A172 (cell line): ENCODE results near the gene NMBR. TPM values are rescaled to one million over a fixed set of nuclear protein-coding genes. Genes with fewer than 3 reads are reported as not detected.
"Not testable (repeated sequence)": the region's sequence is repeated elsewhere in the genome, so short reads cannot be mapped to it uniquely, and the experiment has no call there.

Experiments
- DNase-seq: peaks from one replicate; pipeline ENCODE4 v3.0.0-alpha.2; 2015; ENCODE audit warnings: low spot score
- total RNA-seq: library from RNA; depleted of rRNA; stranded (reverse); fragments of >200 nt; shearing (Covaris generic); gene quantifications from 2 replicates; pipeline ENCODE4 v1.2.3, GENCODE V29; 2014; rRNA removed

Gene NMBR
- total RNA-seq, 1 experiment from 2014 or later = not detected

DNA sequence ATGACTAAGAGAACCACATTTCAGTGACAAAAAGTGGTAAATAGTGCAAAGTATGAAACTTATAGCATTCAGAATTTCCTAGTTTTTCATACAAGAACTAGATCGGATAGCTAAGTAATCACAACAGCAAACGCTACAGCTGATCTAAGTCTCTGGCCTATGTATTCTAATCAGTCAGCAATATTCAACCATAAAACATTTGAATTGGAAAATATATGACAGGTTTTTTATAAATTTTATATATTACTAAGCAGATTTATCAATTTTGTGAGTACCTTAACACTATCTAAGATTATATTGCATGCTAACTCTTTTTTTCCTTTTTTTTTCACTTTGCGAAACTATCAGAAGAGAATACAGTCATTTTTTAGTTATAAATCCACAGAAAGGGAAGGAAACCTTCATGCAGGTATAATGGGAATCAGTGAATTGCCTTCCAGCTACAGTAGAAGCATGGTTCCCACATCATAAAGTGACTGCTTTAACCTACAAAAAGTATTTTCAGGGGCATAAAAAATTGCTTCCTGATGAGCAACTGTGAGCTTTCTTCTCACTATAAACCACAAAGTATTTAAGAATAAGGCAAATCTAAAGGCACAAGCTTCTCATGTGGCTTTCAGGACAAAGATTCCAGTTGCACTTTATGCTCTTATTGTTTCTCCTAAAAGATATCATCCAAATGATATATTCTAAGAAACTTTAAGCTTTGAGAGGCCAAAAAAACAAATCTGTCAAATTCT is 88.2 kb downstream of the NMBR start:
- no peak for DNase-seq

- DNase-seq = no peak
Observed at GRCh38 chr6:142055219-142055618, 91.7 kb downstream of the NMBR start.

DNA sequence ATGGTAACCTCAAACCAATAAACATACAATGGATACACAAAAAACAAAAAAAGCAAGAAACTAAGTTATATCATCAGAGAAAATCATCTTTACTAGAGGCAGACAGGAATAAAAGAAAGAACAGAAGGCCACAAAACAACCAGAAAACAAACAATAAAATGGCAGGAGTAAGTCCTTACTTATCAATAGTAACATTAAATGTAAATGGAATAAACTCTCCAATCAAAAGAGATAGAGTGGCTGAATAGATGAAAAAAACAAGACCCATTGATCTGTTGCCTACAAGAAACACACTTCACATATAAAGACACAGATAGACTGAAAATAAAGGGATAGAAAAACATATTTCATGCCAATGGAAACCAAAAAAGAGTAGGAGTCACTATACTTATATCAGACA is 95.5 kb downstream of the NMBR start:
- no peak for DNase-seq

- DNase-seq = no peak
Observed at GRCh38 chr6:142048593-142048980, 98.3 kb downstream of the NMBR start.

- peak; percentile 59 for DNase-seq
Observed at GRCh38 chr6:142047934-142048592, 98.9 kb downstream of the NMBR start.

- DNase-seq = peak; percentile 15
Observed at GRCh38 chr6:142045380-142046278, 101.3 kb downstream of the NMBR start.

DNA sequence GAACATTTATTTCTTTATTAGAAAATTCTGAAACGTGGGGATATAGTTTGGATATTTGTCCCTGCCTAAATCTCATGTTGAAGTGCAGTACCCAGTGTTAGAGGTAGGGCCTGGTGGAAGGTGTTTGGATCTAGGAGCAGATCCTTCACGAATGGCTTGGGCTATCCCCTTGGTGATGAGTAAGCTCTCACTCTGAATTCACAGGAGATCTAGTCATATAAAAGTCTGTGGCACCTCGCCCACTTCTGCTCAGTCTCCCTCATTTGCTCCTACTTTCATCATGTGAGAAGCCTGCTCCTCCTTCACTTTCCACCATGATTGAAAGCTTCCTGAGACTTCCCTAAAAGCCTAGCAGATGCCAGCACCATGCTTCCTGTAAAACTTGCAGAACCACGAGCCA is 111.0 kb downstream of the NMBR start:
- no peak for DNase-seq

- no peak for DNase-seq
Observed at GRCh38 chr6:142031035-142031434, 115.9 kb downstream of the NMBR start.

- peak; percentile 51 for DNase-seq
Observed at GRCh38 chr6:142030115-142030619, 116.8 kb downstream of the NMBR start.

DNA sequence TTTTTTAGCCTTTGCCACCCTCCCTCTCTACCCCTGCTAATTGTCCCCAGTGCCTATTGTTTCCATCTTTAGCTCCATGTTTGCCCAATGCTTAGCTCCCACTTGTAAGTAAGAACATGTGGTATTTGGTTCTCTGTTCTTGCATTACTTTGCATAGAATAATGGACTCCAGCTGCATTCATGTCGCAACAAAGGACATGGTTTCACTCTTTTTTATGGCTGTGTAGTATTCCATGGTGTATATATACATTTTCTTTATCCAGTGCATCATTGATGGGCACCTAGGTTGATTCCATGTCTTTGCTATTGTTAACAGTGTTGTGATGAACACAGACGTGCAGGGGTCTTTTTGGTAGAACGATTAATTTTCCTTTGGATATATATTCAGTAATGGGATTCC is 118.4 kb downstream of the NMBR start:
- DNase-seq = no peak

GRCh38 chr6:142027804-142028203 is 119.1 kb downstream of the NMBR start:
- not testable (repeated sequence) for DNase-seq

- DNase-seq = no peak
Observed at GRCh38 chr6:142027074-142027473, 119.8 kb downstream of the NMBR start.

DNA sequence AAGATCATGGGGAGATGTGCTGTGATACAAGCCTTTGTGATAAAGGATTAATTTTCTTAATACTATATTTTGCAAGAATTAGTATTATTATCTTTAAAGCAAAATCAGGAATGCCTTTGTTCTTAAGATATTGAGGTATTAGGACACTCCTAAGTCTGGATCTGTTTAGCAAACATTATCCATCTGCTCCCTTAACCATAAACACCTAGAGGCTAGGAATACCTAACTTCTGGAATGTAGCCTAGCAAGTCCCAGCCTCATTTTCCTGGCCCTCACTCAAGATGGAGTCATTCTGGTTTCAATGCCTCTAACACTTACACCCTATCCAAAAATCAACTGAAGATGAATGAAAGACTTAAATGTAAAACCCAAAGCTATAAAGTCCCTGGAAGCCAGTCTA is 120.5 kb downstream of the NMBR start:
- no peak for DNase-seq

Other genes with a start within 250 kb of the NMBR start
- not detected in 2 replicates for gene GJE1, start 14.2 kb downstream of the NMBR start, total RNA-seq
- gene VTA1, start 141 bp upstream of the NMBR start, total RNA-seq = 116 and 124 TPM in 2 replicates
- gene ADGRG6, start 154.9 kb upstream of the NMBR start, total RNA-seq = 25.0 and 31.0 TPM in 2 replicates